HCT116 (cell line): ENCODE results near the gene PSMA6. TPM values are rescaled to one million over a fixed set of nuclear protein-coding genes. Genes with fewer than 3 reads are reported as not detected.
A peak's percentile ranks its signal among the peaks of the same experiment; 100 is the strongest.

Experiments
- ATAC-seq: fragments of 200-7000 bp; cut with Tn5 transposase; 2 replicates; pipeline ENCODE4 v1.9.1; 2020; ENCODE audit warnings: mild to moderate bottlenecking, moderate library complexity
- BruUV-seq: library from RNA; stranded (reverse); fragments of 400-500 nt; replicated peaks from 2 replicates; lab custom pipeline; 2021; lab: Mats Ljungman, UMichigan
- CTCF ChIA-PET: fragments of 300-600 bp; sonication (Branson Sonifier 250); formaldehyde crosslinking; loops from one replicate; lab custom pipeline; 2021; ENCODE audit warnings: antibody characterized with exemption; lab: Charles Lee
- POLR2A ChIA-PET: fragments of 300-600, 350-600 bp; sonication (Branson Sonifier 250); formaldehyde crosslinking; loops from one replicate; lab custom pipeline; 2021; ENCODE audit warnings: antibody characterized with exemption; lab: Charles Lee
- RAD21 ChIA-PET, 2 experiments: fragments of 300-600 bp; sonication (Branson Sonifier 250); formaldehyde crosslinking; loops; one replicate each; lab custom pipeline; 2023; ENCODE audit warnings: low total read pairs in 2 of 2; ENCODE audit not compliant: uncharacterized antibody in 2 of 2, unreplicated experiment in 2 of 2, low non-redundant PET in 1 of 2; lab: Charles Lee
- DNase-seq: peaks from one replicate; pipeline ENCODE4 v3.0.0-alpha.2; 2010; ENCODE audit warnings: low read depth, low spot score
- H2AFZ ChIP-seq: fragments of 200-600 bp; shearing (Covaris generic), sonication (generic); 2 replicates; pipeline ENCODE4 v1.6.1; 2017; ENCODE audit warnings: low read depth, mixed run types, mixed read lengths, antibody characterized with exemption, low read length; ENCODE audit not compliant: poor library complexity, severe bottlenecking
- H3K27ac ChIP-seq: 2 replicates; pipeline ENCODE4 v1.5.1; 2012; ENCODE audit warnings: low read depth, low read length
- H3K27me3 ChIP-seq: fragments of 200-600 bp; sonication (generic); 2 replicates; pipeline ENCODE4 v1.6.1; 2016; ENCODE audit warnings: mixed run types, low read length, mixed read lengths; ENCODE audit not compliant: insufficient read depth
- H3K36me3 ChIP-seq, 2 experiments: fragments of 200-500 bp in 1 of 2; fragments of 200-600 bp in 1 of 2; sonication (Bioruptor generic) in 1 of 2; sonication (generic) in 1 of 2; 2 replicates each; pipeline versions ENCODE4 v1.5.1 to v1.6.1; 2014 to 2016; ENCODE audit warnings: low read length in 2 of 2, inconsistent platforms in 1 of 2, mixed read lengths in 1 of 2, mixed run types in 1 of 2; ENCODE audit not compliant: insufficient read depth in 2 of 2, control insufficient read depth in 1 of 2
- H3K4me1 ChIP-seq, 2 experiments: fragments of 200-600 bp in 1 of 2; sonication (generic) in 1 of 2; 2 replicates each; pipeline versions ENCODE4 v1.5.1 to v1.6.1; 2012 to 2017; ENCODE audit warnings: low read length in 2 of 2, inconsistent platforms in 1 of 2, mild to moderate bottlenecking in 1 of 2, mixed read lengths in 1 of 2, mixed run types in 1 of 2, moderate library complexity in 1 of 2; ENCODE audit not compliant: insufficient read depth in 2 of 2, control insufficient read depth in 1 of 2
- H3K4me2 ChIP-seq: fragments of 200-600 bp; sonication (generic); 2 replicates; pipeline ENCODE4 v1.6.1; 2017; ENCODE audit warnings: mixed run types, low read length, mixed read lengths
- H3K4me3 ChIP-seq, 2 experiments: fragments of 200-600 bp in 1 of 2; sonication (generic) in 1 of 2; replicated peaks in 1 of 2; 2 replicates each; pipeline ENCODE4 v1.5.1; 2011 to 2016; ENCODE audit warnings: low read length in 2 of 2, control low read depth in 1 of 2, low read depth in 1 of 2, mild to moderate bottlenecking in 1 of 2, mixed read lengths in 1 of 2, mixed run types in 1 of 2
- H3K79me2 ChIP-seq: fragments of 200-600 bp; sonication (generic); 2 replicates; pipeline ENCODE4 v1.6.1; 2017; ENCODE audit warnings: mild to moderate bottlenecking, mixed run types, low read length, moderate library complexity, mixed read lengths; ENCODE audit not compliant: insufficient read depth
- H3K9ac ChIP-seq: fragments of 200-600 bp; sonication (generic); 2 replicates; pipeline ENCODE4 v1.6.1; 2016; ENCODE audit warnings: low read length, mixed read lengths
- H3K9me2 ChIP-seq: fragments of 200-600 bp; sonication (generic), shearing (Covaris generic); 2 replicates; pipeline ENCODE4 v1.6.1; 2017; ENCODE audit warnings: mixed run types, mild to moderate bottlenecking, moderate library complexity; ENCODE audit not compliant: insufficient read depth
- H3K9me3 ChIP-seq, 2 experiments: fragments of 200-500 bp in 1 of 2; fragments of 200-600 bp in 1 of 2; sonication (Bioruptor generic) in 1 of 2; sonication (generic) in 1 of 2; 2 replicates each; pipeline ENCODE4 v1.6.1; 2014 to 2017; ENCODE audit warnings: low read length in 2 of 2, mixed read lengths in 2 of 2, inconsistent platforms in 1 of 2, low read depth in 1 of 2, mild to moderate bottlenecking in 1 of 2, mixed run types in 1 of 2, moderate library complexity in 1 of 2; ENCODE audit not compliant: control insufficient read depth in 1 of 2, insufficient read depth in 1 of 2
- H4K20me1 ChIP-seq: fragments of 200-600 bp; sonication (generic), shearing (Covaris generic); 2 replicates; pipeline ENCODE4 v1.6.1; 2017; ENCODE audit warnings: mixed run types, mild to moderate bottlenecking, moderate library complexity; ENCODE audit not compliant: insufficient read depth
- CEBPB ChIP-seq: IDR thresholded peaks from 2 replicates; pipeline ENCODE4 v1.6.1; 2012; ENCODE audit warnings: low read depth
- ELF1 ChIP-seq: IDR thresholded peaks from 2 replicates; pipeline ENCODE4 v1.6.1; 2012; ENCODE audit warnings: low read depth, borderline replicate concordance
- EZH2 ChIP-seq: fragments of 200-600 bp; sonication (generic); IDR thresholded peaks from 2 replicates; pipeline ENCODE4 v1.6.1; 2017; ENCODE audit warnings: antibody characterized with exemption, mixed run types
- FOSL1 ChIP-seq: IDR thresholded peaks from 2 replicates; pipeline ENCODE4 v1.6.1; 2012; ENCODE audit warnings: low read depth
- POLR2A ChIP-seq: IDR thresholded peaks from 2 replicates; pipeline ENCODE4 v1.7.0; 2011; ENCODE audit warnings: borderline replicate concordance; ENCODE audit not compliant: insufficient read depth, insufficient read length; ENCODE audit errors: extremely low read depth
- POLR2AphosphoS5 ChIP-seq: IDR thresholded peaks from 2 replicates; pipeline ENCODE4 v1.6.1; 2011; ENCODE audit warnings: mild to moderate bottlenecking, low read depth, low read length, moderate library complexity
- RAD21 ChIP-seq: IDR thresholded peaks from 2 replicates; pipeline ENCODE4 v1.6.1; 2012; ENCODE audit warnings: low read depth, mild to moderate bottlenecking
- SIN3A ChIP-seq: IDR thresholded peaks from 2 replicates; pipeline ENCODE4 v1.6.1; 2012; ENCODE audit warnings: low read depth
- SP1 ChIP-seq: IDR thresholded peaks from 2 replicates; pipeline ENCODE4 v1.6.1; 2012; ENCODE audit warnings: low read depth
- TCF7L2 ChIP-seq: IDR thresholded peaks from 2 replicates; pipeline ENCODE4 v1.7.0; 2011; ENCODE audit warnings: borderline replicate concordance, inconsistent platforms; ENCODE audit not compliant: insufficient read depth, insufficient read length; ENCODE audit errors: extremely low read depth
- YY1 ChIP-seq: IDR thresholded peaks from 2 replicates; pipeline ENCODE4 v1.6.1; 2011; ENCODE audit warnings: low read length, low read depth, moderate library complexity, mild to moderate bottlenecking; ENCODE audit not compliant: insufficient replicate concordance; ENCODE audit errors: extremely low read depth
- ZFX ChIP-seq: fragments of 450-650 bp; IDR thresholded peaks from 2 replicates; pipeline ENCODE4 v1.6.1; 2017
- intact Hi-C: fragments of 100-400 bp; cut with micrococcal nuclease; formaldehyde crosslinking; loops from 2 replicates; pipeline ENCODE4 v1.10.0; 2022
- total RNA-seq: library from RNA; stranded (reverse); gene quantifications from one replicate; pipeline ENCODE4 v1.2.1, GENCODE V29; 2021; ENCODE audit not compliant: unreplicated experiment
- TF ChIP-seq, protein P1 (sequence below): IDR thresholded peaks from 2 replicates; pipeline ENCODE4 v1.6.1; 2012; ENCODE audit warnings: low read depth
- TF ChIP-seq, protein P2 (sequence below), 3 experiments: fragments of 200-600 bp in 1 of 3; sonication (generic) in 1 of 3; IDR thresholded peaks in 2 of 3; conservative IDR thresholded peaks in 1 of 3; 2 replicates each; pipeline ENCODE4 v1.5.1; 2012 to 2017; ENCODE audit warnings: low read depth in 2 of 3, low read length in 2 of 3, antibody characterized with exemption in 1 of 3, borderline replicate concordance in 1 of 3, control low read depth in 1 of 3, mild to moderate bottlenecking in 1 of 3, mixed read lengths in 1 of 3, mixed run types in 1 of 3, moderate library complexity in 1 of 3; ENCODE audit not compliant: insufficient read depth in 1 of 3
- TF ChIP-seq, protein P3 (sequence below): IDR thresholded peaks from 2 replicates; pipeline ENCODE4 v1.6.1; 2012
- TF ChIP-seq, protein P4 (sequence below): IDR thresholded peaks from 2 replicates; pipeline ENCODE4 v1.6.1; 2011; ENCODE audit warnings: mild to moderate bottlenecking, low read length, moderate library complexity; ENCODE audit not compliant: insufficient replicate concordance; ENCODE audit errors: extremely low read depth

Gene PSMA6
- total RNA-seq, 1 experiment from 2014 or later = 194 TPM

DNA sequence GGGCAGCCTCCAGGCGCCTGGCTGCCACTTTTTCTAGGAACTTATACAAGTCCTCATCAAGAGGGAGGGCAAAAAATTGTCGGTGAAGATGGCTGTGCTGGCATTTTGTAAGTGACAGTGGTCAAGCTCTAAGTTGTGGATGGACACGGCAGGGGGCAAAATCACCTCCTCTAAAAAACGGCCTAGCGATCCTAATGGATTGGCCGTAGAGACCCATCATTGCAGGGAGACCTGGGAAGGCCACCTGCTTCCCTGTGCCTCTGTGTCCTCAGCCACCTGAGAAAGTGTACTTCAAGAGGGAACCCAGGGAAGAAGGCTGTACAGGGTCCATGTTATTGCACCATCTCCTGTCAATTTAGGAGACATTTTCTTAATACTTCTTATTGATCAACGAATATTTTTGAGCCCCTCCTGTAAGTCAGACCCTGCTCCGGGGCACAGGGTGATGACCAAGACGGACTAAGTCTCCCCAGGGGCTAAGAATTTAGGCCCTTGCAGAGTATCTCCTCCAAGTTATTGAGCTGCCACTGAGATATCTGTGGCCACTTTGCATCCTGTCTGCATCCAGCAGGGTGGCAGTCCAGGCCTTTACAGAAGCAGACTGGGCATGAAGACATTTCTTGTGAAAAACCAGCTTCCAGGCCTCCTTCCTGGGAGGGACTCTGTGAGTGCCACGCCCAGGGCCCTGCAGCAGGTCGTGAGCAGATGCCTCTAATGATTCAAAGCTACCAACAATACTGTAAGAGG lies 40.5 kb downstream of the PSMA6 start:
- Histone ChIP-seq H3K9ac (peak overlapping the region; percentile 47), H3K4me2 (peak overlapping the region; percentile 69), H3K4me3 (no peak overlapping the region), H3K9me2 (no peaks in the 10 kb centered on the region), H4K20me1 (no peaks in the 10 kb centered on the region), H3K27me3 (no peaks in the 10 kb centered on the region), H3K36me3 (no peaks in the 10 kb centered on the region), H3K9me3 (no peaks in the 10 kb centered on the region), H3K79me2 (no peaks in the 10 kb centered on the region), H3K27ac (peak overlapping the region; percentile 42), H3K4me1 (peaks cover 61 to 62% of the 10 kb centered on the region in 2 experiments), H2AFZ (no peak overlapping the region)
- ChIA-PET RAD21 (no interaction called here), POLR2A (interaction anchor here (0.9 to 1.4 kb wide), 2 partner anchors 9 to 40 kb away, joined by 3 to 4 read pairs; partner anchors contain the start of gene PSMA6), CTCF (no interaction called here)
- no peak for ATAC-seq
- DNase-seq = no peak
- BruUV-seq = no TSS peak
- no peak for TF ChIP-seq SP1
- TF ChIP-seq POLR2A = no peak
- TF ChIP-seq ZFX = no peak
- no peak for TF ChIP-seq POLR2AphosphoS5
- TF ChIP-seq YY1 = no peak
- TF ChIP-seq RAD21 = no peak
- no peak for TF ChIP-seq CEBPB
- TF ChIP-seq, protein P1, sequence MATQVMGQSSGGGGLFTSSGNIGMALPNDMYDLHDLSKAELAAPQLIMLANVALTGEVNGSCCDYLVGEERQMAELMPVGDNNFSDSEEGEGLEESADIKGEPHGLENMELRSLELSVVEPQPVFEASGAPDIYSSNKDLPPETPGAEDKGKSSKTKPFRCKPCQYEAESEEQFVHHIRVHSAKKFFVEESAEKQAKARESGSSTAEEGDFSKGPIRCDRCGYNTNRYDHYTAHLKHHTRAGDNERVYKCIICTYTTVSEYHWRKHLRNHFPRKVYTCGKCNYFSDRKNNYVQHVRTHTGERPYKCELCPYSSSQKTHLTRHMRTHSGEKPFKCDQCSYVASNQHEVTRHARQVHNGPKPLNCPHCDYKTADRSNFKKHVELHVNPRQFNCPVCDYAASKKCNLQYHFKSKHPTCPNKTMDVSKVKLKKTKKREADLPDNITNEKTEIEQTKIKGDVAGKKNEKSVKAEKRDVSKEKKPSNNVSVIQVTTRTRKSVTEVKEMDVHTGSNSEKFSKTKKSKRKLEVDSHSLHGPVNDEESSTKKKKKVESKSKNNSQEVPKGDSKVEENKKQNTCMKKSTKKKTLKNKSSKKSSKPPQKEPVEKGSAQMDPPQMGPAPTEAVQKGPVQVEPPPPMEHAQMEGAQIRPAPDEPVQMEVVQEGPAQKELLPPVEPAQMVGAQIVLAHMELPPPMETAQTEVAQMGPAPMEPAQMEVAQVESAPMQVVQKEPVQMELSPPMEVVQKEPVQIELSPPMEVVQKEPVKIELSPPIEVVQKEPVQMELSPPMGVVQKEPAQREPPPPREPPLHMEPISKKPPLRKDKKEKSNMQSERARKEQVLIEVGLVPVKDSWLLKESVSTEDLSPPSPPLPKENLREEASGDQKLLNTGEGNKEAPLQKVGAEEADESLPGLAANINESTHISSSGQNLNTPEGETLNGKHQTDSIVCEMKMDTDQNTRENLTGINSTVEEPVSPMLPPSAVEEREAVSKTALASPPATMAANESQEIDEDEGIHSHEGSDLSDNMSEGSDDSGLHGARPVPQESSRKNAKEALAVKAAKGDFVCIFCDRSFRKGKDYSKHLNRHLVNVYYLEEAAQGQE = no peak
- TF ChIP-seq TCF7L2 = no peak
- TF ChIP-seq, protein P2, sequence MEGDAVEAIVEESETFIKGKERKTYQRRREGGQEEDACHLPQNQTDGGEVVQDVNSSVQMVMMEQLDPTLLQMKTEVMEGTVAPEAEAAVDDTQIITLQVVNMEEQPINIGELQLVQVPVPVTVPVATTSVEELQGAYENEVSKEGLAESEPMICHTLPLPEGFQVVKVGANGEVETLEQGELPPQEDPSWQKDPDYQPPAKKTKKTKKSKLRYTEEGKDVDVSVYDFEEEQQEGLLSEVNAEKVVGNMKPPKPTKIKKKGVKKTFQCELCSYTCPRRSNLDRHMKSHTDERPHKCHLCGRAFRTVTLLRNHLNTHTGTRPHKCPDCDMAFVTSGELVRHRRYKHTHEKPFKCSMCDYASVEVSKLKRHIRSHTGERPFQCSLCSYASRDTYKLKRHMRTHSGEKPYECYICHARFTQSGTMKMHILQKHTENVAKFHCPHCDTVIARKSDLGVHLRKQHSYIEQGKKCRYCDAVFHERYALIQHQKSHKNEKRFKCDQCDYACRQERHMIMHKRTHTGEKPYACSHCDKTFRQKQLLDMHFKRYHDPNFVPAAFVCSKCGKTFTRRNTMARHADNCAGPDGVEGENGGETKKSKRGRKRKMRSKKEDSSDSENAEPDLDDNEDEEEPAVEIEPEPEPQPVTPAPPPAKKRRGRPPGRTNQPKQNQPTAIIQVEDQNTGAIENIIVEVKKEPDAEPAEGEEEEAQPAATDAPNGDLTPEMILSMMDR (IDR thresholded peaks at IDR 0.05 in 2 of 3, conservative IDR thresholded peaks at IDR 0.05 in 1 of 3; ENCODE audit: borderline replicate concordance in 1 of 3, insufficient read depth in 1 of 3, low read depth in 2 of 3, low read length in 2 of 3) = no peak
- TF ChIP-seq EZH2 = no peak
- TF ChIP-seq, protein P3, sequence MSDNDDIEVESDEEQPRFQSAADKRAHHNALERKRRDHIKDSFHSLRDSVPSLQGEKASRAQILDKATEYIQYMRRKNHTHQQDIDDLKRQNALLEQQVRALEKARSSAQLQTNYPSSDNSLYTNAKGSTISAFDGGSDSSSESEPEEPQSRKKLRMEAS = no peak
- TF ChIP-seq SIN3A = no peak
- TF ChIP-seq FOSL1 = no peak
- TF ChIP-seq, protein P4, sequence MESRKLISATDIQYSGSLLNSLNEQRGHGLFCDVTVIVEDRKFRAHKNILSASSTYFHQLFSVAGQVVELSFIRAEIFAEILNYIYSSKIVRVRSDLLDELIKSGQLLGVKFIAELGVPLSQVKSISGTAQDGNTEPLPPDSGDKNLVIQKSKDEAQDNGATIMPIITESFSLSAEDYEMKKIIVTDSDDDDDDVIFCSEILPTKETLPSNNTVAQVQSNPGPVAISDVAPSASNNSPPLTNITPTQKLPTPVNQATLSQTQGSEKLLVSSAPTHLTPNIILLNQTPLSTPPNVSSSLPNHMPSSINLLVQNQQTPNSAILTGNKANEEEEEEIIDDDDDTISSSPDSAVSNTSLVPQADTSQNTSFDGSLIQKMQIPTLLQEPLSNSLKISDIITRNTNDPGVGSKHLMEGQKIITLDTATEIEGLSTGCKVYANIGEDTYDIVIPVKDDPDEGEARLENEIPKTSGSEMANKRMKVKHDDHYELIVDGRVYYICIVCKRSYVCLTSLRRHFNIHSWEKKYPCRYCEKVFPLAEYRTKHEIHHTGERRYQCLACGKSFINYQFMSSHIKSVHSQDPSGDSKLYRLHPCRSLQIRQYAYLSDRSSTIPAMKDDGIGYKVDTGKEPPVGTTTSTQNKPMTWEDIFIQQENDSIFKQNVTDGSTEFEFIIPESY = no peak
- no peak for TF ChIP-seq ELF1
- intact Hi-C loops = loop anchor here (5.0 kb wide), 1 partner anchor 70 kb away; the partner anchor contains the start of gene NFKBIA
